Neural progenitor cell (in vitro differentiated cells): ENCODE data around the gene DRC3. TPM values are rescaled to one million over a fixed set of nuclear protein-coding genes. Genes with fewer than 3 reads are reported as not detected.

ENCODE experiments used
- DNase-seq: peaks from one replicate; pipeline ENCODE4 v3.0.0-alpha.2; 2016; ENCODE audit warnings: low spot score
- H2AFZ ChIP-seq: fragments of 200-600 bp; sonication (generic); replicated peaks from 2 replicates; pipeline ENCODE4 v1.6.1; 2016; ENCODE audit warnings: antibody characterized with exemption
- H3F3A ChIP-seq: fragments of 200-600 bp; sonication (generic); 2 replicates; pipeline ENCODE4 v1.6.1; 2016; ENCODE audit warnings: antibody characterized with exemption, low read depth
- H3K27ac ChIP-seq: fragments of 200-600 bp; sonication (generic); 2 replicates; pipeline ENCODE4 v1.5.1; 2016; ENCODE audit warnings: mild to moderate bottlenecking
- H3K27me3 ChIP-seq: fragments of 200-600 bp; sonication (generic); 2 replicates; pipeline ENCODE4 v1.6.1; 2016; ENCODE audit warnings: mild to moderate bottlenecking, moderate library complexity
- H3K36me3 ChIP-seq: fragments of 200-600 bp; sonication (generic); 2 replicates; pipeline ENCODE4 v1.5.1; 2016
- H3K4me1 ChIP-seq: fragments of 200-600 bp; sonication (generic); 2 replicates; pipeline ENCODE4 v1.6.1; 2016; ENCODE audit warnings: mixed run types
- H3K4me2 ChIP-seq: fragments of 200-600 bp; sonication (generic); 2 replicates; pipeline ENCODE4 v1.6.1; 2016
- H3K4me3 ChIP-seq: fragments of 200-600 bp; sonication (generic); 2 replicates; pipeline ENCODE4 v1.5.1; 2016
- H3K79me2 ChIP-seq: fragments of 200-600 bp; sonication (generic); 2 replicates; pipeline ENCODE4 v1.6.1; 2016; ENCODE audit warnings: low read depth
- H3K9ac ChIP-seq: fragments of 200-600 bp; sonication (generic); 2 replicates; pipeline ENCODE4 v1.6.1; 2016
- H3K9me3 ChIP-seq: fragments of 200-600 bp; sonication (generic); 2 replicates; pipeline ENCODE4 v1.5.1; 2016; ENCODE audit warnings: low read depth
- H4K20me1 ChIP-seq: fragments of 200-600 bp; sonication (generic); 2 replicates; pipeline ENCODE4 v1.6.1; 2016; ENCODE audit warnings: low read depth
- H3K27ac Mint-ChIP-seq: 3 replicates; pipeline ENCODE4 v1.8.0; 2021; ENCODE audit warnings: mixed read lengths
- H3K27me3 Mint-ChIP-seq: 2 replicates; pipeline ENCODE4 v1.8.0; 2022; ENCODE audit warnings: low read depth, mild to moderate bottlenecking, inconsistent platforms, moderate library complexity, mixed read lengths; ENCODE audit not compliant: insufficient read depth
- H3K36me3 Mint-ChIP-seq: 3 replicates; pipeline ENCODE4 v1.8.0; 2021; ENCODE audit warnings: mixed read lengths
- H3K4me1 Mint-ChIP-seq: 3 replicates; pipeline ENCODE4 v1.8.0; 2021; ENCODE audit warnings: mixed read lengths
- H3K4me3 Mint-ChIP-seq: 3 replicates; pipeline ENCODE4 v1.8.0; 2021; ENCODE audit warnings: mild to moderate bottlenecking, moderate library complexity, mixed read lengths
- H3K9me3 Mint-ChIP-seq: 3 replicates; pipeline ENCODE4 v1.8.0; 2020; ENCODE audit warnings: mixed read lengths
- CTCF ChIP-seq: fragments of 200-600 bp; sonication (generic); IDR thresholded peaks from 2 replicates; pipeline ENCODE4 v1.5.1; 2017; ENCODE audit warnings: antibody characterized with exemption, mild to moderate bottlenecking
- EZH2 ChIP-seq: fragments of 200-600 bp; sonication (generic); IDR thresholded peaks from 2 replicates; pipeline ENCODE4 v1.6.1; 2017; ENCODE audit warnings: antibody characterized with exemption, mild to moderate bottlenecking, moderate library complexity
- EZH2phosphoT487 ChIP-seq: fragments of 200-600 bp; sonication (generic); IDR thresholded peaks from 2 replicates; pipeline ENCODE4 v1.6.1; 2017; ENCODE audit warnings: antibody characterized with exemption
- total RNA-seq: library from RNA; depleted of rRNA; stranded (reverse); fragments of >200 nt; gene quantifications from 2 replicates; pipeline ENCODE4 v1.2.3, GENCODE V29; 2015; ENCODE audit warnings: low replicate concordance

Gene DRC3
- total RNA-seq, 1 donor from 2014 or later = 0.07 TPM

DNA sequence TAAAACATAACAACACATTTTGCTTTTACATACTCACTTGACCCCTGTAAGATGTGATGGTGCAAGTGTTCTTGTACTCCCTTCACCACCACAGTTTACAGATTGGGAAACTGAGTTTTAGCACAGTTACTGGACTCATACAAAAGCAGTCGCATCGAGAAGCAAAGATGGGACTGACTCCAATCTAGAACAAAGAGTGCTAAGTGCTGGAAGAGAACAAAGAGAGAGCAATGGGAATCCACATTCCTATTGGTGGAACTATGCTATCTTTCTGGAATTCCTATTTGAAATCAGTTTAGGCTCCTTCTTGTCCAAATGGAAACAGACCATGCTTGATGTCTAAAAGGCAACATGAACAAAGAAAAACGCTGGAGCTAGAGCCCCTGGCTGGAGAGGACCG, 9.6 kb upstream of the DRC3 start:
- no peak overlapping the region for H3K4me3 Mint-ChIP-seq
- Histone ChIP-seq H3K79me2 (no peaks in the 10 kb centered on the region), H3K9me3 (no peaks in the 10 kb centered on the region), H3K4me3 (no peak overlapping the region), H2AFZ (no peak overlapping the region), H3K36me3 (no peaks in the 10 kb centered on the region), H3F3A (peaks cover 4% of the 10 kb centered on the region), H3K4me2 (no peak overlapping the region), H3K9ac (no peak overlapping the region), H3K27ac (no peak overlapping the region), H4K20me1 (peaks cover 6% of the 10 kb centered on the region), H3K27me3 (no peaks in the 10 kb centered on the region), H3K4me1 (peaks cover 8% of the 10 kb centered on the region)
- DNase-seq = no peak
- peaks cover 15% of the 10 kb centered on the region for H3K4me1 Mint-ChIP-seq
- no peak overlapping the region for H3K27ac Mint-ChIP-seq
- no peaks in the 10 kb centered on the region for H3K9me3 Mint-ChIP-seq
- peaks cover 2% of the 10 kb centered on the region for H3K36me3 Mint-ChIP-seq
- peaks cover 2% of the 10 kb centered on the region for H3K27me3 Mint-ChIP-seq
- TF ChIP-seq CTCF (no peak), EZH2 (no peak), EZH2phosphoT487 (no peak)

DNA sequence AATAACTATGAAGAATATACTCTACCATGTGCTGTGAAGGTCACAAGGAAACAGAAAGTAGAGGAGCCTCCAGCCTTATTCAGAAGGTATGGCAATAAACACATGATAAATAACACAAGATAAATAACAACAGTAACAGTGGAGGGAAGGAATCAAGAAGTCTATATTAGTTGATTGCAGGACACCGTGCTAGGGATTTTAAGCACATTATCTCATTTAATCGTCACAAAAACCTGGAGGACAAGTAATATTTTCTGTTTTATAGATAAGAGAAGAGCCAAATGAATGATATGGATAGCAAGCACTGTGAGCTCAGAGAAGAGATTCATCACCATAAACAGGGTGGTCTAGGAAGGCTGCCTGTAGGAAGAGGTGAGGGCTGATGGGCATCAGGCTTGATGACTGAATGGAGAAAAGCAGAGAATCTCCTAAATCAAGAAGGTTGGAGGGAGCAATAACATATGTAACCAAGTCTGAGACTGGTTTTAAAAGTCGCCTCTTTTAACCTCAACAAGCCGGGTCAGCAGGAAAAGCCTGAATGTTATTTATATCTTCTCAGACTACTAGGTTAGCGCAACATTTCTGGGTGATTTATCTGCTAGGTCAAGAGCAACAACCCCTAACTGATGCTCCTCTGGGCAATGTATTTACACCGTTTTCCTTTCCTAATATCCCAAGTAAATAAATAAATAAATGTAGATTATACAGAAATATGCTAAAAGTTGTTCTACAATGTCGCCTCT, 8.8 kb upstream of the DRC3 start:
- H3K79me2 ChIP-seq = no peaks in the 10 kb centered on the region

GRCh38 chr17:17964710-17965109, 8.0 kb upstream of the DRC3 start:
- no peaks in the 10 kb centered on the region for H3K9me3 Mint-ChIP-seq
- H3K4me3 Mint-ChIP-seq = no peak overlapping the region
- Histone ChIP-seq H3K4me1 (peaks cover 3% of the 10 kb centered on the region), H3K36me3 (no peaks in the 10 kb centered on the region), H2AFZ (no peak overlapping the region), H3K9ac (no peak overlapping the region), H3K79me2 (no peaks in the 10 kb centered on the region), H3K27me3 (no peaks in the 10 kb centered on the region), H3K4me3 (no peak overlapping the region), H3K9me3 (no peaks in the 10 kb centered on the region), H3F3A (peaks cover under 1% of the 10 kb centered on the region), H4K20me1 (no peaks in the 10 kb centered on the region), H3K4me2 (no peak overlapping the region), H3K27ac (no peak overlapping the region)
- H3K4me1 Mint-ChIP-seq = peaks cover 9% of the 10 kb centered on the region
- H3K27me3 Mint-ChIP-seq = peaks cover 5% of the 10 kb centered on the region
- no peak overlapping the region for H3K27ac Mint-ChIP-seq
- no peak for DNase-seq
- peaks cover 2% of the 10 kb centered on the region for H3K36me3 Mint-ChIP-seq
- TF ChIP-seq CTCF (no peak), EZH2phosphoT487 (no peak), EZH2 (no peak)

More for the DNA sequence above, 8.8 kb upstream of the DRC3 start:
- Histone ChIP-seq H3K4me3 (no peak overlapping the region), H4K20me1 (peaks cover 6% of the 10 kb centered on the region), H3K27ac (no peak overlapping the region), H3K4me2 (no peak overlapping the region), H3K4me1 (peaks cover 8% of the 10 kb centered on the region), H2AFZ (no peak overlapping the region), H3K27me3 (no peaks in the 10 kb centered on the region), H3K9me3 (no peaks in the 10 kb centered on the region), H3K9ac (no peak overlapping the region), H3K36me3 (no peaks in the 10 kb centered on the region), H3F3A (peaks cover 4% of the 10 kb centered on the region)
- H3K27me3 Mint-ChIP-seq = peaks cover 3% of the 10 kb centered on the region
- TF ChIP-seq EZH2 (no peak), CTCF (no peak), EZH2phosphoT487 (no peak)
- H3K4me3 Mint-ChIP-seq = no peak overlapping the region
- no peak overlapping the region for H3K27ac Mint-ChIP-seq
- no peaks in the 10 kb centered on the region for H3K9me3 Mint-ChIP-seq
- peaks cover 15% of the 10 kb centered on the region for H3K4me1 Mint-ChIP-seq
- H3K36me3 Mint-ChIP-seq = peaks cover 2% of the 10 kb centered on the region
- no peak for DNase-seq
